Measurements from ENCODE around the gene TNS3.
A peak's percentile ranks its signal among the peaks of the same experiment; 100 is the strongest.

Gene TNS3

GRCh38 chr7:47389171-47389922 is 192.6 kb downstream of the TNS3 start:
- H3K4me3 ChIP-seq = no peak overlapping the region
- no peak overlapping the region for H3K27ac ChIP-seq

GRCh38 chr7:47387506-47387905 is 194.4 kb downstream of the TNS3 start:
- Histone ChIP-seq H3K4me3 (no peak overlapping the region), H3K27ac (no peak overlapping the region)

- Histone ChIP-seq H3K4me3 (no peak overlapping the region), H3K27ac (no peak overlapping the region)
Measured at GRCh38 chr7:47386273-47386835, 195.6 kb downstream of the TNS3 start.

- H3K4me3 ChIP-seq = no peak overlapping the region
- no peak overlapping the region for H3K27ac ChIP-seq
Measured at GRCh38 chr7:47385536-47386125, 196.3 kb downstream of the TNS3 start.

GRCh38 chr7:47384755-47385535 is 197.0 kb downstream of the TNS3 start:
- no peak overlapping the region for H3K27ac ChIP-seq

DNA sequence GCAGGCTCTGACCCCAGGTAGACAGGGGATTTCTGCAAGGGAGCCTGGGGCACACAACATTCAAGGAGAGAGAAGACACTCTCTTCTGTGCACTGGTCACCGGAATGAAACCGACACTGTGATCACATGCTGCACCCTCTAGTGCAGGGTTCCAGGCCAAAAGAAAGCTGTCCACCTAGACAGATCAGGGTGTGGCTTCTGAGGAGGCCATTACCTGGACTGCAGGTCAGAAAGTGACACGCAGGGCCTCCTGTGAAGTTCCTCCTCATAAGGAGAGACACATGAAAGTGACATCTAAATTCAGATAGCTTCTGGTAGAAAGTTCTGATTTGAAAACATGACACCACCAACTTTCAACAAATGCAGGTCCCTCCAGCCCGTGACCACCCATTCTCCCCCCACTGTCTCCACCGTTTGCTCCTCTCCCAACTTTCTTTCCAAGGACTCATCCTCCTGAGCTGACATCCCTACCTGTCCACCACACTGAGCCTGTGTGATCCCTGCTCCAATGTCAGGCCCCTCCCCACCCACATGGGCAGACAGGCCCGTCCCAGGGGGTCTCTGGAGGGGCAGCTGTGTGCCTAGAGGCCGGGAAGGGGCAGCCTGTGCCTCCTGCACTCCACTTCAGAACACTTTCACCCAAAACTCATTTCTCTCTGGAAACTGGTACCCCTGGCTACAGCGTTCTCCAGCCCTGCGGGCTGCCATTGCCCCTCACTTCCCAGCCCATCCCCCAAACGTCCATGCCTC is 198.0 kb downstream of the TNS3 start:
- Histone ChIP-seq H3K4me3 (no peak overlapping the region), H3K27ac (peak overlapping the region in 1 of 21 experiments; percentile 30)

More at GRCh38 chr7:47384755-47385535, 197.0 kb downstream of the TNS3 start:
- H3K4me3 ChIP-seq = no peak overlapping the region

- H3K27ac ChIP-seq = no peak overlapping the region
Measured at GRCh38 chr7:47383072-47383471, 198.8 kb downstream of the TNS3 start.

DNA sequence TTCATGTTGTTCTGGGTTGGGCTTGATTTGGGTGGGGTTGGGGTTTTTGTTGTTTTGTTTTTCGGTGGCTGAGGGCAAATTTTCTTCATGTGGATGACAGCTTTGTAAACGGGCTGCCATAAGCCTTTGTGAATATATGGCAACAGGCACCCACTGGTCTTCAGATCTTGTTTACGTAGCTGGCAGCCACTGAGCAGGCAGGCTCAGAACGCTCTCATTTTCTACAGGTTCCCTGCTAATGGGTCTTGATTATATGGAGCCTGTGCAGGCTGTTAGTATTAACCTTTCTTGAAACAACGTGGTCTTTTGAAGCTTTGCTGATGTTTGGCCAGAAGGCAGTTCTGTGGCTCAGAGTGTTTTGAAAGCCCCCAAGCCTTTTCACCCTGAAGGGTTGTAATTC is 199.7 kb downstream of the TNS3 start:
- Histone ChIP-seq H3K4me3 (no peak overlapping the region), H3K27ac (no peak overlapping the region)

More at GRCh38 chr7:47383072-47383471, 198.8 kb downstream of the TNS3 start:
- H3K4me3 ChIP-seq = no peak overlapping the region

DNA sequence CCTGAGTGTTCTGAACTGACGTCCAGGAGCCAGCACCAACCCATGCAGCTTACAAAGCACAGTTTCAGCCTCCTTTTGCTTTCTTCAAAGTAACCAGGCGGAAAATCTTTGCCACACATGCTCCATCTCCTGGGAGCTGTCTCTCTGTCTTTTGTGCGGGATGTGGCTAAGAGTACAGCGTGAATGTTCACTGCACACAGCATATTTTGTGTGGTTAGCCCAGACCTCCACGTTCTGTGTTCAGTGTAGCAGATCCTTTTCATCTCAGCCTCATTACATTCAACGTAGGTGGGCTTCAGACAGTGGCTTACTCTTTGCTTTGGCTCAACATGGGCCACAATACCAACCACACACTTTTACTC is 200.8 kb downstream of the TNS3 start:
- peak overlapping the region in 1 of 21 experiments; percentile 11 for H3K27ac ChIP-seq
- H3K4me3 ChIP-seq = no peak overlapping the region

GRCh38 chr7:47380325-47381133 is 201.4 kb downstream of the TNS3 start:
- no peak overlapping the region for H3K4me3 ChIP-seq
- peak overlapping the region in 8 of 21 experiments; percentile 7 to 58 (median 22) for H3K27ac ChIP-seq

DNA sequence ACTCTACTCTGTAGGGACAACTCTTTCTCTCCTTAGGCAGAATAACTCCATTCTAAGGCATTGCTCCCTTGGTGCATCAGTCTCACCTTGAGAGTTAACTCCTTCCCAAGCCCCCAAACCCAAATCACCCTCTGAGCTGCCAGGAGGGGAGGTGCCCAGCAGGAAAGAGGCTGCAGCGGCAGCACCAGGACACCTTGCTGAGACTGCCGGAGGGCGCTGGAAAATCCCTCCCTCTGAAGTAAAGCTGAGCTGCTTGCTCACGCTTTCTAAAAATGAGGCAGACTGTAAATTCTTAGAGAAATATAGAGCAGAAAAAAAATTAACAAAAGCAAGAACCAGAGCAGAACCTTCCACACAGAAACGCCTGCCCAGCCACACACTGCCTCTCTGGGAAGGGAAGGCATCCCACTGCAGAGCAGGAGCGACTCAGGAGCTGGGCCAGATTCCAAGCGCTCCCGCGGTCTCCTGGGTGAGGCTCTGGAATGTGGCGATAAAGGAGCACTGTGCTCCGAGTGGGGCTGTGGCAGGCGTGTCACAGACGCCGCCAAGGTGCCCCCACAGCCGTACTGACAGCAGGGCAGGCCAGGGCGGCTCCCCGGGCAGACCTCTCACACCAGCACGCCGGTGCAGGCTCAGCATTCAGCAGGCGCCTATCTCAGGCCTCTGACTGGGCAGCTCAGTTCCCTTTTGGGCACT is 202.1 kb downstream of the TNS3 start:
- no peak overlapping the region for H3K4me3 ChIP-seq

GRCh38 chr7:47378728-47379395 is 203.0 kb downstream of the TNS3 start:
- H3K27ac ChIP-seq = no peak overlapping the region
- H3K4me3 ChIP-seq = no peak overlapping the region

More for the DNA sequence above, 202.1 kb downstream of the TNS3 start:
- H3K27ac ChIP-seq = peak overlapping the region in 8 of 21 experiments; percentile 7 to 58 (median 22)

GRCh38 chr7:47377741-47378140 is 204.2 kb downstream of the TNS3 start:
- Histone ChIP-seq H3K4me3 (no peak overlapping the region), H3K27ac (no peak overlapping the region)

GRCh38 chr7:47376991-47377616 is 204.8 kb downstream of the TNS3 start:
- Histone ChIP-seq H3K4me3 (no peak overlapping the region), H3K27ac (no peak overlapping the region)

- H3K4me3 ChIP-seq = no peak overlapping the region
- no peak overlapping the region for H3K27ac ChIP-seq
Measured at GRCh38 chr7:47375121-47375938, 206.6 kb downstream of the TNS3 start.

DNA sequence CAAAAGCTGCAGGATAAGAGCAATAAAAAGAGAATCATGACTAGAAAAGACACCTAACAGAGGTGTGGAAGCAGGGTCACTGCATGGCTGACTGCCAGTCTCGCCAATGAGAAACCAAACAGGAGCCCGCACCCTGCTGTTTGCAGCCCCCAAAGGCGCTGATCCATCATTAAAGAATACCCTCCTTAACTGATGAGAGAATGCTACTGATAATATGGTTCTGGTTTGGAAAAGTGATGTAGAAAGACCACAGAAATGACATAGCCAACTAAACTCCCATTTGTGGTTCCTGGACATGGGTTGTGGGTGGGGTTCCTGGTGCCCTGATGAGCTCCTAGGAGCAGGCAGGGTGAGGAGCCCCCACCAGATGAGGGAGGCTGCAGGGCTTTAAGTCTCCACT is 207.4 kb downstream of the TNS3 start:
- no peak overlapping the region for H3K4me3 ChIP-seq
- H3K27ac ChIP-seq = no peak overlapping the region

Measured in skin epidermis (tissue), 12 donors.